Activated CD8-positive, alpha-beta memory T cell treated with anti-CD3 and anti-CD28 coated beads for 4 hours (primary cell): Measurements from ENCODE around the gene MAP7D1.
"Not testable (repeated sequence)": the region's sequence is repeated elsewhere in the genome, so short reads cannot be mapped to it uniquely, and the experiment has no call there.

Experiments used
- DNase-seq, 2 donors: peaks; one replicate each; pipeline ENCODE4 v3.0.0-alpha.2; 2020; ENCODE audit warnings: low read depth in 2 of 2

The MAP7D1 gene

GRCh38 chr1:36168514-36168913 lies 12.6 kb downstream of the MAP7D1 start:
- no peak for DNase-seq

- DNase-seq = no peak
Observed at GRCh38 chr1:36170643-36171412, 14.9 kb downstream of the MAP7D1 start.

GRCh38 chr1:36172017-36172747 lies 16.2 kb downstream of the MAP7D1 start:
- no peak for DNase-seq

- no peak for DNase-seq
Observed at GRCh38 chr1:36172983-36173382, 17.0 kb downstream of the MAP7D1 start.

GRCh38 chr1:36174713-36175112 lies 18.8 kb downstream of the MAP7D1 start:
- no peak for DNase-seq

- DNase-seq = no peak
Observed at GRCh38 chr1:36175137-36176095, 19.5 kb downstream of the MAP7D1 start.

- DNase-seq = no peak
Observed at GRCh38 chr1:36176106-36176949, 20.4 kb downstream of the MAP7D1 start.

- DNase-seq = no peak
Observed at GRCh38 chr1:36177589-36178431, 21.9 kb downstream of the MAP7D1 start.

GRCh38 chr1:36178471-36179219 lies 22.7 kb downstream of the MAP7D1 start:
- DNase-seq = no peak

GRCh38 chr1:36179220-36179600 lies 23.2 kb downstream of the MAP7D1 start:
- DNase-seq = no peak

- no peak for DNase-seq
Observed at GRCh38 chr1:36182734-36183133, 26.8 kb downstream of the MAP7D1 start.

GRCh38 chr1:36183309-36183856 lies 27.4 kb downstream of the MAP7D1 start:
- no peak for DNase-seq

- peak; percentile 48 to 68 for DNase-seq
Observed at GRCh38 chr1:36187800-36188593, 32.0 kb downstream of the MAP7D1 start.

- not testable (repeated sequence) for DNase-seq
Observed at GRCh38 chr1:36196805-36197204, 40.8 kb downstream of the MAP7D1 start.

- DNase-seq = no peak
Observed at GRCh38 chr1:36198641-36199040, 42.7 kb downstream of the MAP7D1 start.

- no peak for DNase-seq
Observed at GRCh38 chr1:36199934-36200741, 44.2 kb downstream of the MAP7D1 start.

GRCh38 chr1:36203027-36203553 lies 47.1 kb downstream of the MAP7D1 start:
- no peak for DNase-seq
